T47D (cell line): ENCODE results near the gene ST3GAL6.

ENCODE experiments used
- DNase-seq, 2 experiments: peaks; one replicate each; pipeline versions ENCODE4 v3.0.0 to v3.0.0-alpha.2; 2011 to 2012; ENCODE audit warnings: low read depth in 1 of 2, low spot score in 1 of 2
- JUND ChIP-seq: IDR thresholded peaks from 2 replicates; pipeline ENCODE4 v1.6.1; 2012; ENCODE audit warnings: low read depth
- in situ Hi-C: cut with HindIII; loops from 2 replicates; pipeline ENCODE4 v1.10.0; 2016; ENCODE audit warnings: low sequenced_read_pairs, low pct_unique_long_range_greater_than_20kb

Gene ST3GAL6, protein sequence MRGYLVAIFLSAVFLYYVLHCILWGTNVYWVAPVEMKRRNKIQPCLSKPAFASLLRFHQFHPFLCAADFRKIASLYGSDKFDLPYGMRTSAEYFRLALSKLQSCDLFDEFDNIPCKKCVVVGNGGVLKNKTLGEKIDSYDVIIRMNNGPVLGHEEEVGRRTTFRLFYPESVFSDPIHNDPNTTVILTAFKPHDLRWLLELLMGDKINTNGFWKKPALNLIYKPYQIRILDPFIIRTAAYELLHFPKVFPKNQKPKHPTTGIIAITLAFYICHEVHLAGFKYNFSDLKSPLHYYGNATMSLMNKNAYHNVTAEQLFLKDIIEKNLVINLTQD

DNA sequence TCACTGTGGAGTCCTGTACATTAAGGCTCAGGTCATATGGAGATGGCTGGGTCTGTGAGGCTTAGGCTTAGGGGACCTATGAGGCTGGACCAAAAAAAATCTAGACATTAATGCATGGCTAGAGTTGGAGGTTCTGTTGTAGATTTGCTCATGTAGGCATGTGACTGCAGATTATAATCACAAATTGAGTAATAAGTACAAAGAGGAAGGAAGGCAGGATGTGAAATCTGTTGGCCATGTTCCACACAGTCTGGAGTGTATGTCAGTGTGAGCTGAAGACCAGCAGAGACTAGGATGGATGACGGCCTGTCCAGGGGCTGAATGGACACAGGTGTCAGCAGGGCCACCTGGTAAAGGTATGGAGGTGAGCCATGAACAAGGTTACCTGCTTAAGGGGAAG lies at the start of gene ST3GAL6:
Gene ST3GAL6, plus strand, starts transcription at position 265 of the 400 bp plus-strand sequence. CDS start 5,101 bp downstream, outside the sequence.
- no peak for TF ChIP-seq JUND
- in situ Hi-C loops, result no loop called here
- DNase-seq, result no peak

DNA sequence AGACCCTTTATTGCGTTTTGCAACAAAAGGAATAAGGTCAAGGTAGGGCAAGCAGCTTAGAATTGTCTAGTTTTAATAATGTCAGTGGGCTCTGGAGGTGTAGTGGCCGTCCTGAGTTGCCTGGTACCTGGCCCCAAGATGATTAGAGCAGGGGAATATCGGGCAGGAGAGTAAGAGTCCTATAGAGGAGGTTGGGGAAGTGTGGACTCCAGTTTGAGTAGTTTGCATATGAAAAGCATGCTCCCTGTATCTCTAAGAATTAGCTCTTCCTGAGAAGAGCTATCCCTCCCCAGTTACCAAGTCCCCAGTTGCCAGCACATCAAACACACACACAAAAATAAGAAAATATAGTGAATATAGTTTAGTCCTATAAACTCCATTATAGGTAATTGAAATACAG lies 49.2 kb upstream of the ST3GAL6 start:
- in situ Hi-C loops, result no loop called here
- no peak for TF ChIP-seq JUND
- no peak for DNase-seq

DNA sequence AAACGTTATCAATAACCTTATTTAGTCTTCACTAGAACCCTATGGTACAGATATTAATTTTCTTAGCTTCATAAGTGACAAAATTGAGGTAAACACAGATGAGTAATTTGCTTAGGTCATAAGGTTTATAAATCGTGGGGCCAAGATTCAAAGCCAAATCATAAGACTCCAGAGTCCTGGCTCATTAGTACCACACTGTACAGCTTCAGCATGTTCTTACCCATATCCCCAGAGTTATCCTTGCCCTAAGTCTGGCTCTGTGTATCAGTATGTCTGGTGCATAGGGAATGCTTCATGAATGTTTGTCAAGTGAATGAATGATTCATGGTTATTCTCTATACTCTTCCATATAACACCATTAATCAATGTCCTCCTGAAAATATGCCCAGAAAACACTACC lies 45.6 kb upstream of the ST3GAL6 start:
- in situ Hi-C loops, result no loop called here
- no peak for TF ChIP-seq JUND
- no peak for DNase-seq

DNA sequence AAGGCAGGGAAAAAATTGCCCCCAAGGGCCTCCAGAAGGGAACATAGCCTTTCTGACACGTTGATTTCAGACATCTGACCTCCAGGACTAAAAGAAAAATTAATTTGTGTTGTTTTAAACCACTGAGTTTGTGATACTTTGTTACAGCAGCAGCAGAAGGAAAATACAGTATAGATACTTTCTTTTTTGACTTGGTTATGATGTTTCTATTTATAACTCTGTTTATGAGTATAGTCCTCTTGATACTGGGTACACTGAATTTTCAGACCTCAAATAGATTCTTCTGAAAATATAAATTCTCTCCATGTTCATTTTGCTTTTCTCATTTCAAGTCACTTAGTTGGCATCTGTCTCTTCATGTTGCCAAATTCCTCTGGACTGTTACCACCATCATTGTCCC lies 44.4 kb upstream of the ST3GAL6 start:
- DNase-seq, result no peak
- TF ChIP-seq JUND, result no peak
- in situ Hi-C loops, result no loop called here

DNA sequence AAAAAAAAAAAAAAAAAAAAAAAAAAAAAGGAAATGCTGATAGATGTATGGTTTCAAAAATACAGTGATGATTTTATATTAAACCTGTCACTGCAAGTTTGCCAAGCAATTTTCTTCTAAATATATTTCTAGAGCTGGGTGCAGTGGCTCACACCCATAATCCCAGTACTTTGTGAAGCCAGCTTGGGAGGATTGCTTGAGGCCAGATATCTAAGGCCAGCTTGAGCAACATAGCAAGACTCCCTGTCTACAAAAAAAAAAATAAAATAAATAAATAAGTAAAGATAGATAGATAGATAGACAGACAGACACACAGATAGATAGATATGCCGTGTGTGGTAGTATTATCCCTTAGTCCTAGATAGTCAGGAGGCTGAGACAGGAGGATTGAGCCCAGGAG lies 41.4 kb upstream of the ST3GAL6 start:
- no peak for DNase-seq
- TF ChIP-seq JUND, result no peak
- in situ Hi-C loops, result no loop called here

DNA sequence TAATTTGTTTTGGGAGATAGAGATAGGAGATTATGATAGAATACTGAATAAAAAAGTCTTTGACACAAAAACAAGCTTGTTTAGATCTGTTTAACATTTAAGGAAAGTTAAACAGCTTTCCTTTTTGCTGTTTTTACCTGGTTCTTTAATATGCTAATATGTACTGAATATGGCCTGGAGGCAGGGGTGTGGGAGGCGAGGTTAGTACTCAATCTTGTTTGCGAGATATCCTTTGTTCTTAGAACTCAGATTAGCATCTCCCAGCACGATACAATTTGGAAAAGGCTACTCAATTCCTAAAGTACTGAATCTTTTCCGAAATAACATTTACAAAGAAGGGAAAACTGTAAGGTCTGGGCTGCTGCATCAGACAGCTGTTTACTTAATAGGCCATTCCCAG lies 40.8 kb upstream of the ST3GAL6 start:
- DNase-seq, result no peak
- in situ Hi-C loops, result no loop called here

DNA sequence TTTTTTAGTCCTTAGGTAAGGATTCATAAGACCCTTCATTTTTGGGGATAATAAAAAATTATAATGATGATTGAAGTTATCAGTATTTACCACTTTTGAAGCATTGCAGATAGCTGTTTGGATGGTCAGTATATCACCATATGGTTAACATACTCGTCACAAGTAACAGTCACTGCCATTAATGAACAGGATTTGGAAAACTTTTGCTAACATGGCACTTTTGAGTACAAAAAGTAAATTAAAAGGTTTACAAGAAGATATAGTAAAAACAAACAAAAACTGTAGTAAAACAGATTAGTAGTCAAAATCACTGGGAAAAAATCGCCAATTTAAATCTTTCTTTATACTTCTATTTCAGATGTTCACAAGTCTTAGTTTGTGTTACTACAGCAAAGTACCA lies 37.8 kb upstream of the ST3GAL6 start:
- no peak for DNase-seq
- no peak for TF ChIP-seq JUND
- in situ Hi-C loops, result no loop called here

More for the DNA sequence above, 40.8 kb upstream of the ST3GAL6 start:
- TF ChIP-seq JUND, result no peak

DNA sequence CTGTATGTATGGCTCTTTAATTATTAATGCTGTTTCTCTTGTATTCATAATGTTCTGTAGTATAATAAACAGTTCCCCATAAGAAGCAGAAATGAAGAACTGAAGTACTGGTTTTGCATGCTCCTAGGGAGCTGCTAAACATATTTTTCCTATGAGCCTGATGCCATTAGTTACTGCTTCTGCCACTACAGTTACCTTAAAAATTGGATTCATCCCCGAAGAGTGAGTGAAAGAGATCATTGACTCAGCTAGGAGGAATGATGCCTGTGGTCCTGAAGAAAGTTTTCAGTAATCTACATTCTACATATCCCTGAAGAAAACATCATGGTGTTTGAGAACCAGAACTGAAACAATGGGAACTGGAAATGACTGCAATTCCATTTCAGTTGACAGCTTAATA lies 37.1 kb upstream of the ST3GAL6 start:
- in situ Hi-C loops, result no loop called here
- TF ChIP-seq JUND, result no peak

DNA sequence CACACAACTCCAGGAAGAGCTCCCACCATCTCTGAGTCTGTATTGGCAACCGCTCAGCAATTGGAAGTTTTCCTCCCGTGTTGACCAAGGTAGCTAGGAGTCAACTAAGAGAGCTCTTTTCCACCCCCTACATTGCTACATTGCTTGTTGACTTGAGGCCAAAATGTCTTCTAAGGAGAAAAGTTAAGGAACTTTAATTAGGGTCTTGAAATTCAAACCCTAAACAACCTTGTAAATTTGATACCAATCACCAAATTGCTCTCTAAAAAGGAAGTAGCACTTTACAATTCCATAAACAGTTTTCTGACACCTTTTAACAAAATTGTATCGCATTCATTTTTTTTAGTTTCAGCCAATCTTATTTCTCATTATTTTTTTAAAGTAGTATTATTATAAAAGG lies 35.5 kb upstream of the ST3GAL6 start:
- in situ Hi-C loops, result no loop called here
- no peak for TF ChIP-seq JUND
- DNase-seq, result no peak

More for the DNA sequence above, 37.1 kb upstream of the ST3GAL6 start:
- DNase-seq, result no peak

DNA sequence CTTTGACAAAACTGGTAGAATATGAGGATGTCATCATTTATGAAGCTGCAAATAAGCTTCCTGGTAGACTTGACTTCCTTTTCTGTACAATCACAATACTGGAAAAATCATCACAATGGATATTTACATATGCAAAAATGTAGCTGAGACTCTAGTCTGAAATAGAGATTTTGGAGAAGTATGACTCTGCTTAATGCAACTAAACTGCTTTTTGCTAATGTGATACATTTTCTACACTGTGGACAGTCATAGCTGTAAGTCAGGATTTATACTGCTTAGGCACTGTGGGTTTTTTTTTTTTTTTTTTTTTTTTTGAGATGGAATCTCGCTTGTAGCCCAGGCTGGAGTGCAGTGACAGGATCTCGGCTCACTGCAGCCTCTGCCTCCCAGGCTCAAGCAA lies 34.5 kb upstream of the ST3GAL6 start:
- TF ChIP-seq JUND, result no peak
- no peak for DNase-seq
- in situ Hi-C loops, result no loop called here

DNA sequence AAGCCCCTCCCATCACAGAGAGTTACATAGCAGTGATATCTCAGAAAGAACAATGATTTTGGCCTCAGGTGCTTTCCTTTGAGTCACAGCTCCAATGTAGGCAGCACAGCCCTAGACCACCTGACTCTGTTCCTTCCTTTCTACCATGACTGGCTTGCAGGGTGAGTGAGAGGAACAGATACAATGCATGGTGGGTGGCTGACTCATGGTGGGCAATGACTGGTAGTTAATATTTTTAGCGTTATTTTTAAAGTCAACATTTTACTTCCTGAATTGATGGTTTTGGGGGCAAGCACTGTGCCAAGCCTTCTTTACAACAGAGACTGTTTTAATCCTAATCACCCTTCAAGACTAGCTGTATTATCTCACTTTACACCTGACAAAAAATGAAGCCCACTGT lies 32.8 kb upstream of the ST3GAL6 start:
- no peak for TF ChIP-seq JUND
- in situ Hi-C loops, result no loop called here
- DNase-seq, result no peak

DNA sequence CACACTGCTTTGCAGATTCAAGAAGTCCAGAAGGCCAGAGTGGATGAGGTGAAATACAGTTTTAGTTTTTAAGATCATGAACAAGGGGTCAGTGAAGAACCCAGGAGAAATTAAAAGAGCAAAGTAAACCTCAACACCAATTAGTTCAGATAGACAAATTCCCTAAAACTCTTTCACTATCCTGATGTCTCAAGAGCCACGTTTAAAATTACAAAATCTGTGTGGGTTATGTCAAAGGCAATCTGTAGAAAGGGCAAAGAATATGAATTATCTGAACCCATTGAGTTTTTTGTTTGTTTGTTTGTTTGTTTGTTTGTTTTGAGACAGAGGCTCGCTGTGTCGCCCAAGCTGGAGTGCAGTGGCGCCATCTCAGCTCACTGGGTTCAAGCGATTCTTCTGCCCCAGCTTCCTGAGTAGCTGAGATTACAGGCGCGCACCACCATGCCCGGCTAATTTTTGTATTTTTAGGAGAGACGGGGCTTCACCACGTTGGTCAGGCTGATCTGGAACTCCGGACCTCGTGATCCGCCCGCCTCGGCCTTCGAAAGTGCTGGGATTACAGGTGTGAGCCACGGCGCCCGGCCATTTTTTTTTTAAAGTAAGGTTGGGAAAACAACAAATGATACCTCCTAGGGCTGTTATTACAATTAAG lies 32.1 kb upstream of the ST3GAL6 start:
- in situ Hi-C loops, result no loop called here
- DNase-seq, result no peak
- TF ChIP-seq JUND, result no peak

DNA sequence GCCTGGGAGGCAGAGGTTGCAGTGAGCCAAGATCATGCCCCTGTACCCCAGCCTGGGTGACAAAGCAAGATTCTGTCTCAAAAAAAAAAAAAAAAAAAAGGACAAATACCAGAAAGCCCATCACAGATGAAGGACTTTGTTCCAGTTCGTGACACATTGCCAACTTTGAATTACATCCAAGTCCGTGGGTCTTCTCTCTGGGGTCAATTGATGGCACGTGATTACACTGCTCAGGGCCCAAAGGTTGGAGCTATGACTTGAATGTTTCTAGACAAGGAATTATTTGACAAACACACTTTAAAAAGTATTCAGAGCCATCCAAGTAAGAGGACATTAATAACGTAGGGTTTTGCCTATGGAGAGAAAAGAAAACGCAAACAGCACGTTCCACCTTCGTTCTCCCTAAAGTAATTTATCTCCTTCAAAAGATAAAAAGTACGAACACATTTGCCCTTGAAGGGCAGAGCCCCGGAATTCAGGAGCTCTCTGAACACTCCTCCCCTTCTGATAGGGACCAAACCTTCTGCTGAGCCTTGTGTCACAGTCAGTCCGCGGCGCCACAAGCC lies 31.3 kb upstream of the ST3GAL6 start:
- in situ Hi-C loops, result no loop called here
- DNase-seq, result peak in 1 of 2 experiments; percentile 16

More for the DNA sequence above, 31.3 kb upstream of the ST3GAL6 start:
- no peak for TF ChIP-seq JUND
